Mesenteric fat pad (tissue), 1 donor: ENCODE measurements around the gene TMEM196. TPM values are rescaled to one million over a fixed set of nuclear protein-coding genes. Genes with fewer than 3 reads are reported as not detected.

ENCODE experiments used
- DNase-seq: peaks from one replicate; pipeline ENCODE4 v3.0.0-alpha.2; 2020; ENCODE audit warnings: low spot score
- long read RNA-seq: library from polyadenylated mRNA; unstranded; transcript quantifications from one replicate; pipeline ENCODE4 v2.0.0, GENCODE V29; 2020
- total RNA-seq: library from RNA; stranded (reverse); fragmentation: NEBNext Ultra II Directional; extraction: Animal tissue kit (Norgen Biotek cat#: 25700); gene quantifications from one replicate; pipeline ENCODE4 v1.2.1, GENCODE V29; 2021
- donor health status: DM: yes; HTN: yes; CAD: no.

TMEM196 gene
- total RNA-seq = 2.5 TPM
- long read RNA-seq, partial matches to known transcripts = 0 of 11 reads
- long read RNA-seq, other reads (novel, unspliced or antisense) = 10 of 11 reads

DNA sequence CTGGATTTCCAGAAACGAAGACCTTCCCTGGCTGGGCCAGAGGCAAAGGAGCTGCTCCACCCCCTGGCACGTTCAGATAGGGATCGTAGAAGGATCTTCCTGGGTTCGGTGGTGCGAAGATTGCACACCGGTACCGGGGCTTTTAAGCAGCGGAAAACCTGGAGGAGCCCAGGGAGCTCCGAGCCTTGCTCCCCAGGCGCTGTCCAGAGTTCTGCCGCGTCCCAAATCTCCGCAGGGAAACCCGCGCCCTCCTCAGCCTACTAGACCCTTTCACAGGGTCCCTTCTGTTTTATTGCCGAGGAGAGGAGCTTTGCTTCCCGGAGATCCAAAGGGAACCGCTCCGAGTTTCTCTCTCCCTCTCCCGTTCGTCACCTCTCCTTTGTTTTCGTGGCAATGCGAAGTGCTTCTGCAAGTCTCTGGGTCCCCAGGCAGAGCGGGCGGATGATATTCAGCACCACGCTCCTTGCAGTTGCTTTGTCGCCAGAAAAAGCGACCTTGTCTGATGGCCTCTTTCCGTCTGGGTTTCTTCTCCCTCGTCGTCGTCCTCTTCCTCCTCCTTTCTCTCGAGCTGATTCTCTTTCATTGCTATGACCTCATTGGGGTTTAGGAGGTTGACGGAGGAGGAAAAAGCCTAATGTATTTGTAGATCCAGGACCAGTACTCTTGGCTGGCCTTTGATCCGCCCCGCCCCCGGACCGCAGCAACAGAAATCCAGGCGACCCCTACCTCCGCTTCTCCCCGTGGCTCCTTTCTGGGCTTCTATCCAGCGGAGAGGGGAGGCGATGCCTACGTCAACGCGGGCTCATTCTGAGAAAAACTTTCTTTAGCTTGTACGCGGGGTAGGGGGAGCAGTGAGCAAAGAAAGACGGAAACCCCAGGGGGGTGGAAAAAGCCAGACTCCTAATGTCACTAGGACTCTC, at the start of gene TMEM196:
Gene TMEM196 (minus strand): TSS at position 777 of the 920 bp plus-strand sequence. CDS start 921 bp downstream, outside the sequence.
- no peak for DNase-seq

DNA sequence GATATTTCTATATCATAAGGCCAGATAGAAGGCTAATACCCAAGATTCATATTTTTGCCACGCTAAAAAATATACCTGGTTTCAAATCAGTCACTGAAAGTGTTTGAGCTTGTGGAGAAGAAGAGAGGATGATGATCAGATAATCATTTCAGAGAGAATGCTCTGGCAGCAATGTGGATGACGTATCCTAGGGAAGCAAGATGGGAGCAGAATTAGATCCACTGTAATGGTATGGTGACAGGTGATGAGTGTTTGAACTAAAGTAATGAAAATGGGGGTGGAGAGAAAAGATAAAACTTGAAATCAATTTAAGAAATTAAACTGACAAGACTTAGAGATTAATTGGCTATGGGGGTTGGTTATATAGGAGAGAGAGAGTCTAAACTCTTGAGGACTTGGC, 42.7 kb upstream of the TMEM196 start:
- DNase-seq = no peak

- no peak for DNase-seq
These were observed 42.1 kb upstream of the TMEM196 start for GRCh38 chr7:19815546-19815945.

GRCh38 chr7:19814776-19815175, 41.4 kb upstream of the TMEM196 start:
- no peak for DNase-seq

GRCh38 chr7:19811386-19811785, 38.0 kb upstream of the TMEM196 start:
- DNase-seq = no peak

GRCh38 chr7:19798986-19799385, 25.6 kb upstream of the TMEM196 start:
- DNase-seq = no peak

- no peak for DNase-seq
These were observed 10.1 kb upstream of the TMEM196 start for GRCh38 chr7:19783541-19783940.

- no peak for DNase-seq
These were observed 3.6 kb upstream of the TMEM196 start for GRCh38 chr7:19776981-19777380.

DNA sequence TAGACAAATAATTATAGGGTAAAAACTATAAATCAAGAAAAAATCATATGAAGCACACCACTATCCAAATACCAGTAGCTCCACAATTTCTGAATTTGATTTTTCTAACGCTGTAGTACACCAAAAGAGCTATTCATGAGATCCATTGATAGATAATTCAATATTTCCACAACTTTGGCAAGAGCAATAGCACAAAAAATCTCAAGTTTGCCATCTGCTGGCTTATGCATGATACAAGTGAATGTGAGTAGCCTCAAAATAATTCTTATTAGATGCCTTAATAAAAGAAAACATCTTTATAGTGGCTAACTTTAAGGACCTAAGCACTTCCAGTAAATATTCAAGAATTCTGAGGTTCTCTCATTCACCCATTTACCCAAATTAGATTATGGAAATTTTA, 2.2 kb upstream of the TMEM196 start:
- DNase-seq = no peak

GRCh38 chr7:19772306-19772705, 1.1 kb downstream of the TMEM196 start:
- no peak for DNase-seq

- DNase-seq = no peak
These were observed 10.8 kb downstream of the TMEM196 start for GRCh38 chr7:19762631-19763030.

- no peak for DNase-seq
These were observed 18.8 kb downstream of the TMEM196 start for GRCh38 chr7:19754521-19755116.

DNA sequence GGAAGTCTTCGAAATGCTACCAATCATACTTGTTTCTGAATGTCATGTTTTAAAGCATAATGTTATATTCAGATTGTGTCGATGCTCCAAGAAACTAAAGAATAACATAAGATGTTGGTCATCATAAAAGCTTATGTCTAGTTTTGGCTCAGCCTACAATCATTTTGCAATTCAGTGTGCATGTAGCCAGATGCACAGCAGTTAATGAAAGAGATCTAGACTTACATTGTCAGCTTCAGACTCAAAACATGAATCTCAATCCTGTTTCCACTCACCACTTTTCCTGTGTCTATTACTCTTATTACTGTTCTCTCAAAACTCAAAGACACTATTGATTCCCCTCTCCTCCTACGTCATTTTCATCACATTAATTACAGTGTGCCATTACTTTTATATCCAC, 21.4 kb downstream of the TMEM196 start:
- DNase-seq = no peak

DNA sequence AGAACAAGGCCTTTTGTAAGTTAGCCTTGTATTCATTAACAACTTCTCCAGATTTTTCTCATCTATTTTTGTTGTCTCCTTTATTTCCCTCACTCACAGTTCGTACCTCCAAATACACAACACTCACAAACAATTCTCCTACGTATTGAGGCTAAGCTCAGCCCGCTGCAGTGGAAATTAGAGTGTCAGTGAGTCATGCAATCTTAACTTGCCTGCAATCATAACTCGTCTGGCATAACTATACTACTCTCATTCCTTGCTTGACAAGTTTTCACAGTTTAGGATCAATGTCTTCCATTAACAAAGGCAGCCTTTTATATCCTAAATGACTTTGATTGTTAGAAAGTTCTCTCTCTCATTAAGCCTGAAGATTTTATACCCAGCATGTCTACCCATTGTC, 23.8 kb downstream of the TMEM196 start:
- no peak for DNase-seq

- no peak for DNase-seq
These were observed 25.6 kb downstream of the TMEM196 start for GRCh38 chr7:19747740-19748339.

DNA sequence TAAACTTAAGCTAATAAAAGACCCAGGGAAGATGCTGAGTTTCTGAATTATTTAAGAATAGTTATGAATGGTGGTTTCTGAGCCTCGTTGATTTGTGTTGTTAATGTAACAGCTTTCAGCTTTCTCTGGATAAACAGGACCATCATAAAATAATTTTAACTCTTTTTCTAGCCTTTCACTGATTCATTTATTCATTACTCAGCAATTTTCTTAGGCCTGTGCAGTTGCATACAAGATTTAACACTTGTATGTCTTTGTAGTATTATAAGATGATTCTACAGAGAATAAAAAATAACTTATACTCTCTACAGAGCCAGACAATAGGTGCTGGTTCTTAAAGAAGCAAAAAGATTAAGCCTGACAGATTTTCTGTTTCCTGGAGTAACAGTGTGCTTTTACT, 29.3 kb downstream of the TMEM196 start:
- no peak for DNase-seq

DNA sequence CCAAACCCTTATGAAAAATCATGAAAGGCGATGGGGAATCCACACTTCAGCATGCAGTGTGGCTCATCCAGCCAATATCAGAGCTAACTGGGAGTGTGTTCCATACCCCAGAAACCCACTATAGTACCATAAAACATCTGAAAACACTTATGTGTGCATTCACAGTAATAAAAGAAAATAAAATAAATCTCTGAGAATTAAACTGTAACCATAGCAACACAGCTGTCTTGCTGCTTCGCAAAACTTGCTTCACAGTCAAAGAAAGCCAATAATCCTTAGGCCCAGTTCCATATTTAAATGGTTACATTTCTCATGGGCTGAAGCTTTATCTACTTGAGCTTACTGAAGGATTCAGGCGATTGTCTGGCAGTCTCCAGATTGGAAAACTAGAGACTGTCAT, 44.7 kb downstream of the TMEM196 start:
- DNase-seq = no peak

DNA sequence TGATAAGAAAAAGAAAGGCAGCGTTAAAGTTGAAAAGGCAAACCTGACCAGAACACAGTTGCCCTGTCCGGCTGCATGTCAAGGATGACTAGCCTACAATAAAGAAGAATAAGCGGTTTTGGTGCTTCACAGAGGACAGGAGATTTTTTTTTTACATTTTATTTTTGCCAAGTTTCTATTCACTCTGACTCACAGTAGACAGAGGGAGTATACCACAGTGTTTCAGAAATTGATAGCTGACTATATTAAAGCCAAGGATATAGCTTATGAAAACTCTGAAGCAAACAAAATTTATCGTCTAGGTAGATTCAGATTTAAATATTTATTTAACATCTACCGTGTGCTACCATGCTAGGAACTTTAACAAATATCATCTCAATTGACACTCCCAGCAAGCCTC, 47.6 kb downstream of the TMEM196 start:
- no peak for DNase-seq

GRCh38 chr7:19715499-19715898, 57.9 kb downstream of the TMEM196 start:
- no peak for DNase-seq

- no peak for DNase-seq
These were observed 59.7 kb downstream of the TMEM196 start for GRCh38 chr7:19713676-19714075.

DNA sequence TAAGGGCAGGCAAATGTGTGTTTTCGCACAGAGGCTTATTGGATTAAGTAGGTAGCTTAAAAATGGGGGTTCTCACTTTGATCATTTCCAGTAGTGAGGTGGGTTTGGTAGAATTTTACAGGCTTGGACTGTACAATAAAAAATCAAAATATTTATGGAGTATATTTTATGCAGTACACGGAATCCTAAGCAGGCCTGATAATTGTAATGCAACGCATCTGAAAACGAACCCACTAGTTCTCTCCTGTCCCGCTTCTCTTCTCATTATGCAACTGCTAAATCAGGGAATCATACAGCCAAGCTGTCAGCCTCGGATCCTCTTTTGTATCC, 64.2 kb downstream of the TMEM196 start:
- no peak for DNase-seq
